HG03135 (cell line): Measurements from ENCODE around the gene MGAT4C.
A peak's percentile ranks its signal among the peaks of the same experiment; 100 is the strongest.

Experiments used
- ATAC-seq: cut with Tn5 transposase; IDR thresholded peaks from one replicate; pipeline ENCODE4 v1.9.1; 2021; ENCODE audit warnings: mild to moderate bottlenecking, moderate library complexity; ENCODE audit not compliant: unreplicated experiment

MGAT4C gene

GRCh38 chr12:85993746-85994145, 262.4 kb downstream of the MGAT4C start:
- no peak for ATAC-seq

- ATAC-seq, result no peak
Observed at GRCh38 chr12:85985996-85986395, 270.2 kb downstream of the MGAT4C start.

DNA sequence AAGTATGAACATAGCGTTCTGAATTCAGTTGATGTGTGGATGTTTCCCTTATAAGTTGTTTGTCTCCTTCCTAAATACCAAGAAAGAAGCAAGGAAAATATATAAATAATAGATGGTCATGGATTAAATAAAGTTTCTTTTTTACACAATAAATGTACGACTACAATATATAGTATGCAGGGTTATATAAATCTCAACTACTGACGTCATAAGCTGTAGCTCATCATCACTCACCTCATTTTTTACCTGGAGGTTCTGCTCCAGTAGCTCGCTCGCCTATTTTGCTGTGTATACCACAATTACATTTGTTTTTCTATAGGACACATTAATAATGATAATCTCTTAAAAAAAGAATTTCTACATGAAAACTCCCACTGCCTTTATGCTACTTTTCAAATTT, 272.6 kb downstream of the MGAT4C start:
- no peak for ATAC-seq

DNA sequence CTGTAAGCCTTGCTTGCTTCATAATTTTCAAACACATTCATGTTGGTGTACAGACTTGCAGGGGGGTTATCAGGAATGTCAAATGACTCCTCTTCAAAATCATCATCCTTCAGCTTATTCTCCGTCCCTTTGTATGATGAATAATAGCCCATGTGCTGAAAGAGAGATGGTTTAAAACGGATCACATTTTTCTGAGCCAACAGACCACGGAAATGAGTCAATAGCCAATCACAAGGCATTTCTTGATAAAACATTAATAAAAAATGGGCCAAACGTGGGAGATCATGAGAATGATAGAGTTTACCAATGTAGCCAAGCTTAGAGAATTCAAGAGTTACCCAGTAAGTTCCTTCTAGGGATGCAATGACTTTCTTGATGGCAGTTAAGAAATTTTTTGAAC, 276.6 kb downstream of the MGAT4C start:
- no peak for ATAC-seq

DNA sequence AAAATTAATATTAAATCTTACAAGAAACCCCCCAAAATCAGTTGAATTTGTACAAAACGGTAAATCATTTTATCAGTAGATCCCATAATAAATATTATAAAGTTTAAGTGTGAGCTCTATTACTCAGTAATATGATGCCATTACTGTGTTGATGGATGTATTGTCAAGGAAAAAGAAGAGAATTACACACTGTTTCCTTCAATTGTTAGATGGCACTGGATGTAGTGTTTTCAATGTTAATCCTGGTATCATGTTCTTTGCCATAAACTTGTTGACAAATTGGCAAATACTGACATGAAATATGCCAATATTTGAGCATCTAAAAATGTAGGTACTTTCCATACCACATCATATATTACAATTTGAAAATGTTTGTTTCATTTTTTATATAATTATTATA, 280.5 kb downstream of the MGAT4C start:
- no peak for ATAC-seq

GRCh38 chr12:85971800-85972199, 284.4 kb downstream of the MGAT4C start:
- no peak for ATAC-seq

DNA sequence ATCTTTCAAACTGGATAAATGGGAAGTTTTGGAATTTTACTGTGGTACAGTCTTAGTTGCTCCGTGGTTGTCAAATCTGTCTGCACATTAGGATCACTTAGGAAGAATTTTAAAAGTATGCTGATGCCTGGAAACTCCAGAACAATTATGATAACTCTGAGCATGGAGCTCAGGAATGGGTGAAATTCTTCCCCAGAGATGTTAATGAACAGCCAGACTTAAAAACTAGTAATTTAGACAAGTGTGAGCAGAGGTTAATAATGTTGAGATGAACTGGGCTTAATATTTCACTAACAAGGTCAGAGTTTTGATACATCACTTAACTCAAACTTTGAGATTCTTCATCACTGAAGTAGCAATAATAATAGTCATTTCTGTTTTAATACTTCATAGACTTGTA, 287.6 kb downstream of the MGAT4C start:
- ATAC-seq, result no peak

DNA sequence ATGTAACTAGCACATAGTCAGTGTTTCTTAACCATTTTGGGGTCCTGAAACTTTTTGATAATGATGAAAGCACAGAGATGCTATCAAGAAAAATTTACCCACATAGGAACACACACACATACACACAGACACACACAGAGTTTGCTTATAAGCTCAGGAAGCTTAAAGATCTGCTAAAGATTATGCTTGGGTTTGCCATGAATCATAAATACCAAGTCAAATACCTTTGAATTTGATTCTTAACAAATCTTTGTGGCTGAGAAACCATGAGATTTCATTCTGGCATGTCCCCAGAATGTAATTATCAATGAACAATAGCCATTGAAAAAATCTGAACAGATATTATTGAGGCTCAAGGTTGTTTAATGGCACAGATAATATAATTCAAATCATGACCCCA, 292.9 kb downstream of the MGAT4C start:
- ATAC-seq, result no peak

DNA sequence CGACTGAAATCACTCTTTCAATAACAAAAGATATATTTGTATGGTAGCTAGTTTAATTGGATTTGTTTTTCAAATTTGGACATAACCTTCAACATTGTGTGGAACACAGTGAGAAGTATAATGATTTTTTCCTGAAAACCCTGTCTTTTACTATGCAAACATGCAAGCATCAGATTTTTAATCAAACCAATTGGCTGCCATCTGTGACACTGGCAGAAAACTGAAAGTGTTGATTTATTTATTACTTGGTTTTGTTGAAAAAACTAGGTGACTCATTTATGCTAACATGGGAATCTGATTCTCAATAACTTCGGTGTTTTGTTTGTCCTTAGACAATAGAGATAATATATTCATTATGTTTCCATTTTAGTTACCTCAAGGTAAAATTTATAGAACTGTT, 300.1 kb downstream of the MGAT4C start:
- no peak for ATAC-seq

GRCh38 chr12:85955127-85955526, 301.1 kb downstream of the MGAT4C start:
- ATAC-seq, result no peak

DNA sequence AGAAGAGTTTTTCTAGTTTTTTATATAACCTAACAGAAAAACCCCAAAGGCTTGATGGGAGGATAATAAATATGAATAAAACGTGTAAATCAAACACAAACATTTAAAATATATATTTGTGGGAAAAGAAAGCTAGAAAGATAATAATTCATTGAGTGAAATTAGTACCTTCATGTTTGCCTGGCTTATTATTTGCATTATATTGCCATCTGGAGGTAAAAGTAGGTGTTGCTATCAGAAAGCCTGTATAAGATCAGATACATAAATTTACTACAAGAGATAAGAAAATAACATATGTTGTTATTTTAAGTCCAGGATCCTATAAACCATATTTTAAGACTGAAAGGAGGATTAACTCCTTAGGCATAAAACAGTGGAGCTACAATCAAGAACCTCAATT, 304.4 kb downstream of the MGAT4C start:
- no peak for ATAC-seq

- ATAC-seq, result no peak
Observed at GRCh38 chr12:85949253-85949652, 306.9 kb downstream of the MGAT4C start.

DNA sequence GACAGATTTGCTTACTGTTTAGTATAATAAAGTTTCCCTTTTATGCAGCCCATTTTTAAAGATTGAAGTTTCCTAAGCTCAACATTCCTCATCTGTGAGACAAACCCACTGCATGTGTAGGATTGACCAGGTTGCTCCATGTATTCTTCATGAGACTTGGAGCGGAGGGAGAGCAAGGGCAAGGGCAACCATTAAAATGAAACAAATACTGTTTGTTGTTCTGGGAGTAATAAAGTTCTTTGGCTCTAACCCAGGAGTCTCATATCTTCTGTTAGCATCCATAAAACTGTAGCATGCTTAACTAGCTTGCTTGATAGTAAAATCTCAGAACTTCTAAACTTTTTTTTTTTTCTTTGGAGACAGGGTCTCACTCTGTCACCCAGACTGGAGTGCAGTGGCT, 307.9 kb downstream of the MGAT4C start:
- no peak for ATAC-seq

DNA sequence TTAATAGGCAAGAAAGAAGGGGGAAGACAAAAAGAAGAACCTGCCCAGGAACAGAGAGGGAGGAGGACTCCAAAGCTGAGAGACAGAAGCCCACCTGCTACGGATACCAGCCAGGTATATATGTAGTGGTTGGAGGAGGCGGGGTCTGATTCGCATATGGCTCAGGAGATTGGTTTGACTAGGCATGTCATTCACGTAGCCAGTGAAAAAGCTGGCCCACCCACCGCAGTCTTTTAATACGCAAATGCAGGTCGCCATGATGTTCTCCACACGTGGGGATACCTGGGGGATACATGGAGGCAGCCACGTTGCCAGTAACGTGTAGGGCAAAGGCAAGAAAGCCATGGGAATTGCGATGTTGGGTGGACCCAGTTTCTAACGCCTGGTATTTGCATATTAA, 308.9 kb downstream of the MGAT4C start:
- no peak for ATAC-seq

DNA sequence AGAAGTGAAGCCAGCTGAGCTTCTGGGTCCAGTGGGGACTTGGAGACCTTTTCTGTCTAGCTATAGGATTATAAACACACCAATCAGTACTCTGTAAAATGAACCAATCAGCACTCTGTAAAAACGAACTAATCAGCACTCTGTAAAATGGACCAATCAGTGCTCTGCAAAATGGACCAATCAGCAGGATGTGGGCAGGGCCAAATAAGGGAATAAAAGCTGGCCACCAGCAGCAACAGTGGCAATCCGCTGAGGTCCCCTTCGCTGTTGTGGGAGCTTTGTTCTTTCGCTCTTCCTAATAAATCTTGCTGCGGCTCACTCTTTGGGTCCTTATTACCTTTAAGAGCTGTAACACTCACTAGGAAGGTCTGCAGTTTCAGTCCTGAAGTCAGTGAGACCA, 309.8 kb downstream of the MGAT4C start:
- no peak for ATAC-seq

- no peak for ATAC-seq
Observed at GRCh38 chr12:85927166-85927565, 329.0 kb downstream of the MGAT4C start.

- no peak for ATAC-seq
Observed at GRCh38 chr12:85923767-85924331, 332.3 kb downstream of the MGAT4C start.

DNA sequence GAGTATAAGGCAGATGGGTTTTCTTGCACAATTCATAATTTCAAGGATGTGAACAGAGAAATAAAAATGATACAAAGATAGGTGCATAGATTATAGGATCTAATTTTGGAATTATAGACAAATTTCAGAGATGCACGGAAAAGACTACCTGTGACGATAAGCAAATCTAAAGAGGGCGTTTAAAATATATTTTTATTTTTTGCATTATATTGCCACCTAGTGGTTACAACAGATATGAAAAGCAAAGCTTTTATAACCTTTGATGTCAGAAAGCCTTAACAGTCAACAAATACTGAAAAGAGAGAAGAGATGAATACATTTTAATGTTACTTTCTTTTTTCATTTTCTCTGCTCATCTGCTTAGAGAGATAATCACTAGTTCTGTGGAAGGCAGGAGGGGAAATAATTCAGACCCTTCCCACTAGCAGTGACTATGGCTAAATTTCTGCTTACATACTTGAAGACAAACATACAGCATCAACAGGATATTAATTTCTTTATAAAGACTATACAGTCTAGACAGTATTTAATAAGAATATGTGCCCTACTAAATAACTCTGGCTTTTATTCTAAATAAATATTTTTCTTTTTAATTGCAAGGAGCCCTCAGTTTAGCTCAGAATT, 335.8 kb downstream of the MGAT4C start:
- ATAC-seq, result peak; percentile 61
